IMR-90 (cell line): ENCODE results near the gene STX11. TPM values are rescaled to one million over a fixed set of nuclear protein-coding genes. Genes with fewer than 3 reads are reported as not detected.

Experiments used
- ATAC-seq: fragments of 200-7000 bp; cut with Tn5 transposase; 2 replicates; pipeline ENCODE4 v1.9.1; 2020; ENCODE audit warnings: low read depth, mild to moderate bottlenecking, moderate library complexity
- BruUV-seq: library from RNA; stranded (reverse); fragments of 400-500 nt; replicated peaks from 2 replicates; lab custom pipeline; 2021; lab: Mats Ljungman, UMichigan
- CTCF ChIA-PET: fragments of 300-600 bp; formaldehyde crosslinking; extraction: SDS; loops from one replicate; lab custom pipeline; 2021; ENCODE audit warnings: antibody characterized with exemption; lab: Yijun Ruan, JAX
- POLR2A ChIA-PET: fragments of 300-600 bp; sonication (Branson Sonifier 250); formaldehyde crosslinking; loops from one replicate; lab custom pipeline; 2022; ENCODE audit warnings: antibody characterized with exemption; ENCODE audit not compliant: unreplicated experiment; lab: Charles Lee
- DNase-seq: peaks from one replicate; pipeline ENCODE4 v3.0.0; 2013
- H2AFZ ChIP-seq: replicated peaks from 2 replicates; pipeline ENCODE3; 2013; ENCODE audit warnings: low read length, mild to moderate bottlenecking; ENCODE audit not compliant: poor library complexity
- H2AK5ac ChIP-seq: 2 replicates; pipeline ENCODE4 v1.6.1; 2013; ENCODE audit warnings: low read depth, low read length, inconsistent platforms
- H2AK9ac ChIP-seq: replicated peaks from 2 replicates; pipeline ENCODE3; 2013; ENCODE audit warnings: mild to moderate bottlenecking, low read depth, low read length, moderate library complexity; ENCODE audit not compliant: poor library complexity
- H2BK120ac ChIP-seq: 2 replicates; pipeline ENCODE4 v1.6.1; 2013; ENCODE audit warnings: low read depth, low read length, inconsistent platforms
- H2BK15ac ChIP-seq: 3 replicates; pipeline ENCODE4 v1.6.1; 2013; ENCODE audit warnings: low read depth, low read length, inconsistent platforms
- H2BK20ac ChIP-seq: 2 replicates; pipeline ENCODE4 v1.6.1; 2013; ENCODE audit warnings: low read depth, mild to moderate bottlenecking, inconsistent platforms, low read length, moderate library complexity
- H2BK5ac ChIP-seq: 2 replicates; pipeline ENCODE4 v1.6.1; 2013; ENCODE audit warnings: mild to moderate bottlenecking, low read depth, low read length, inconsistent platforms; ENCODE audit not compliant: poor library complexity, severe bottlenecking
- H3K14ac ChIP-seq: replicated peaks from 2 replicates; pipeline ENCODE4 v1.6.1; 2013; ENCODE audit warnings: low read depth, low read length, inconsistent platforms
- H3K18ac ChIP-seq: 2 replicates; pipeline ENCODE4 v1.6.1; 2013; ENCODE audit warnings: low read depth, low read length, control low read depth
- H3K23ac ChIP-seq: 2 replicates; pipeline ENCODE4 v1.6.1; 2013; ENCODE audit warnings: low read depth, low read length, inconsistent platforms
- H3K27ac ChIP-seq: 2 replicates; pipeline ENCODE4 v1.5.1; 2013; ENCODE audit warnings: mild to moderate bottlenecking, control low read depth, low read length; ENCODE audit not compliant: insufficient read depth
- H3K27me3 ChIP-seq: 2 replicates; pipeline ENCODE4 v1.6.1; 2013; ENCODE audit warnings: low read length; ENCODE audit not compliant: control insufficient read depth, insufficient read depth
- H3K36me3 ChIP-seq: 2 replicates; pipeline ENCODE4 v1.6.1; 2013; ENCODE audit warnings: low read length, mixed read lengths; ENCODE audit not compliant: control insufficient read depth, insufficient read depth
- H3K4ac ChIP-seq: 2 replicates; pipeline ENCODE4 v1.6.1; 2013; ENCODE audit warnings: low read depth, low read length, inconsistent platforms
- H3K4me1 ChIP-seq: 2 replicates; pipeline ENCODE4 v1.6.1; 2013; ENCODE audit warnings: low read length, mixed read lengths; ENCODE audit not compliant: control insufficient read depth, insufficient read depth
- H3K4me2 ChIP-seq: 2 replicates; pipeline ENCODE4 v1.6.1; 2013; ENCODE audit warnings: low read depth, mild to moderate bottlenecking, control low read depth, low read length, moderate library complexity
- H3K4me3 ChIP-seq: 2 replicates; pipeline ENCODE4 v1.5.1; 2013; ENCODE audit warnings: low read depth, mild to moderate bottlenecking, control low read depth, low read length, moderate library complexity; ENCODE audit not compliant: insufficient read depth
- H3K56ac ChIP-seq: 2 replicates; pipeline ENCODE4 v1.6.1; 2013; ENCODE audit warnings: low read length, inconsistent platforms; ENCODE audit not compliant: insufficient read depth; ENCODE audit errors: extremely low read depth
- H3K79me1 ChIP-seq, 2 experiments: 2 replicates each; pipeline ENCODE4 v1.6.1; 2013; ENCODE audit warnings: low read length in 2 of 2, inconsistent platforms in 1 of 2, low read depth in 1 of 2
- H3K9ac ChIP-seq: 2 replicates; pipeline ENCODE4 v1.6.1; 2013; ENCODE audit warnings: low read depth, low read length, control low read depth
- H3K9me1 ChIP-seq: 2 replicates; pipeline ENCODE4 v1.6.1; 2013; ENCODE audit warnings: low read length, inconsistent platforms; ENCODE audit not compliant: insufficient read depth
- H3K9me3 ChIP-seq: 2 replicates; pipeline ENCODE4 v1.6.1; 2013; ENCODE audit warnings: low read length; ENCODE audit not compliant: control insufficient read depth, insufficient read depth
- H4K20me1 ChIP-seq: 2 replicates; pipeline ENCODE4 v1.6.1; 2013; ENCODE audit warnings: low read length, inconsistent platforms; ENCODE audit not compliant: insufficient read depth
- H4K5ac ChIP-seq: 2 replicates; pipeline ENCODE4 v1.6.1; 2013; ENCODE audit warnings: mild to moderate bottlenecking, low read depth, low read length, control low read depth
- H4K8ac ChIP-seq, 2 experiments: 2 replicates each; pipeline ENCODE4 v1.6.1; 2013; ENCODE audit warnings: low read depth in 2 of 2, low read length in 2 of 2, control low read depth in 1 of 2, inconsistent platforms in 1 of 2
- H4K91ac ChIP-seq: 2 replicates; pipeline ENCODE4 v1.6.1; 2013; ENCODE audit warnings: low read depth, low read length, inconsistent platforms; ENCODE audit not compliant: insufficient read depth
- CEBPB ChIP-seq: IDR thresholded peaks from 2 replicates; pipeline ENCODE4 v1.6.1; 2012; ENCODE audit warnings: low read depth, low read length, improper control_type of control experiment
- RAD21 ChIP-seq: IDR thresholded peaks from 2 replicates; pipeline ENCODE4 v1.6.1; 2012; ENCODE audit warnings: low read length, improper control_type of control experiment
- WGBS, 2 experiments: methylation state at CpG; one replicate each; pipeline versions ENCODE4 v1.1.5 to v1.1.7; 2013; ENCODE audit warnings: missing lambda C conversion rate in 2 of 2; ENCODE audit not compliant: insufficient read length in 1 of 2; ENCODE audit errors: extremely low coverage in 2 of 2; 5-methylcytosine and 5-hydroxymethylcytosine counted together
- dilution Hi-C: fragments of 300-500 bp; cut with HindIII; formaldehyde crosslinking; loops from one replicate; pipeline ENCODE4 v1.14.3; 2018; ENCODE audit warnings: low sequenced_read_pairs; ENCODE audit not compliant: unreplicated experiment
- in situ Hi-C: fragments of 300-500 bp; cut with MboI; formaldehyde crosslinking; loops from 3 replicates; pipeline ENCODE4 v1.14.3; 2019; ENCODE audit warnings: low sequenced_read_pairs, inconsistent platforms, mixed read lengths
- intact Hi-C: fragments of 100-400 bp; cut with micrococcal nuclease; formaldehyde crosslinking; loops from 2 replicates; pipeline ENCODE4 v1.10.0; 2022
- polyA plus RNA-seq, 3 experiments: library from polyadenylated mRNA; depleted of rRNA; stranded (reverse); fragments of >200 nt; gene quantifications; 2 replicates each; pipeline ENCODE4 v1.2.3, GENCODE V29; 2012; ENCODE audit warnings: low replicate concordance in 1 of 3
- total RNA-seq: library from RNA; depleted of rRNA; stranded (reverse); fragments of >200 nt; gene quantifications from 2 replicates; pipeline ENCODE4 v1.2.3, GENCODE V29; 2012

STX11 gene
- total and polyA plus RNA-seq, 2 of the 4 experiments (the other 2 are of a cell fraction) = 0.54 to 0.68 TPM

- Histone ChIP-seq H4K20me1 (no peaks in the 10 kb centered on the region), H3K4me2 (no peak overlapping the region), H2BK20ac (no peak overlapping the region), H3K18ac (no peak overlapping the region), H2AK5ac (no peak overlapping the region), H4K91ac (no peak overlapping the region), H3K27me3 (no peaks in the 10 kb centered on the region), H3K23ac (no peak overlapping the region), H3K4ac (no peak overlapping the region), H4K5ac (no peak overlapping the region), H3K4me3 (no peak overlapping the region), H3K9ac (no peak overlapping the region), H2AFZ (no peak overlapping the region), H3K56ac (no peak overlapping the region), H4K8ac (no peak overlapping the region), H3K27ac (no peak overlapping the region), H3K79me1 (no peaks in the 10 kb centered on the region), H2BK5ac (no peak overlapping the region), H3K4me1 (0 out of 2 replicates have a peak, but pooled peaks cover 3% of the 10 kb centered on the region), H3K14ac (no peak overlapping the region), H3K9me1 (no peaks in the 10 kb centered on the region), H2BK120ac (no peak overlapping the region), H2AK9ac (no peak overlapping the region), H3K9me3 (peaks cover under 1% of the 10 kb centered on the region; the same call in 1 of the 2 replicates), H3K36me3 (no peaks in the 10 kb centered on the region), H2BK15ac (no peak overlapping the region)
- DNase-seq (no peak), ATAC-seq (0 out of 2 replicates have a peak, but pooled peaks have one; percentile 5)
- CTCF ChIA-PET = no interaction called here
- POLR2A ChIA-PET = no interaction called here
- dilution Hi-C loops = no loop called here
- TF ChIP-seq CEBPB = peak; percentile 47; the same call in 1 of the 2 replicates
- no peak for TF ChIP-seq RAD21
- BruUV-seq = no TSS peak
- intact Hi-C loops = no loop called here
- WGBS, 2 experiments = no CpG with 5 or more reads among the region's 2 CpGs
- in situ Hi-C loops = no loop called here
These were observed 42.9 kb downstream of the STX11 start for GRCh38 chr6:144193181-144193580.
